Stimulated activated CD8-positive, alpha-beta memory T cell treated with anti-CD3 and anti-CD28 coated beads, Interleukin-15, amount 100 ng/mL, for 48 hours (primary cell): ENCODE measurements around the gene ACTL7A.
"Not testable (repeated sequence)": the region's sequence is repeated elsewhere in the genome, so short reads cannot be mapped to it uniquely, and the experiment has no call there.

ENCODE experiments used
- DNase-seq, 2 donors: peaks; one replicate each; pipeline ENCODE4 v3.0.0-alpha.2; 2020; ENCODE audit warnings: low read depth in 2 of 2

The ACTL7A gene

DNA sequence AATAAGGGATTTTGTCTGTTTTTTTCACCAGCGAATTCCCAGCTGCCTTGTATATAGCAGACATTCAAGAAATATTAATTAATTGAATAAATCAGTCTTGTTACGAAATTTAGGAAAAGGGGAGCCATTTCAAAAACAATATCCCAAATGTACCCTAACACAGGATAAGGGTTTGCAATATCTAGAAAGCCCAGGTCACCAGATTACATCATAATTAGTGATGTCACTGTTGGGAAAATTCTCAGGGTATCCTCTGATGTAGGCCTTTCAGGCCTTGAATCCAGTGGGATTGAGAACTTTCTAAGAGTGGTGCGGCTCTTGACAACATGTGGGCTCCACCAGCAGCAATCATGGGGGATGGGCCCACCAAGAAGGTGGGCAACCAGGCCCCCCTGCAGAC is at the start of gene ACTL7A:
TSS of gene ACTL7A (plus strand) at position 270 of the 400 bp plus-strand sequence. CDS start at position 327, 57 bp downstream.
- DNase-seq = no peak

DNA sequence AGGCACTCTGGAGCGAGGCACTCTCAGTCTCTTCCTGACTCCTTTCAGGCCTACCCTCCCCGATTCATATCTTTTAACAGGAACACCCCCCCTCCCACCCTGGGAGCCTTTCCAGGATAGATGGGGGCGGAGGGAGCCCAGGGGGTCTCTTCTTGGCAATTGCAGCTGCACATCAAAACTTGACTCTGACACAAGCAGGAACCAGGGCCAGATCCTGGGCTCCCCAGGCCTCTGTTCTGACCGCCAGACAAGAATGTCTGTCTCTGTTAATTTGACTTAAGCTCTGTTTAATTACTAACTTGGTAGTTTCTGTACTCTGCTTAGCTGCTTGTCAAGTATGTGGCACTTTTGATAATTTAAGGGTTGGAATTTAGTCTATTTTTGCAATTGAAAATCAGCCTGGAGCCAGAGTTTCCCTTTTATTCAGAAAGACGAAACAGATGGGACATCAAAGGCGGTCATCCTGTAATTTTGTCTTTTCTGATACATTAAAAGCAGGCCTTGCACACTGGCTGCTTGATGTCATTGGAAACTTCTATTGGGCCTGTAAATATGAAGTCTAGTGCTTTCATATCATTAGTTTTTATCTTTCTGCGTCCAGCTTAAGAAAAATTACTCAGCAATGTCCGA is 49.6 kb upstream of the ACTL7A start:
- DNase-seq = no peak

GRCh38 chr9:108813951-108814601 is 48.0 kb upstream of the ACTL7A start:
- DNase-seq = no peak

DNA sequence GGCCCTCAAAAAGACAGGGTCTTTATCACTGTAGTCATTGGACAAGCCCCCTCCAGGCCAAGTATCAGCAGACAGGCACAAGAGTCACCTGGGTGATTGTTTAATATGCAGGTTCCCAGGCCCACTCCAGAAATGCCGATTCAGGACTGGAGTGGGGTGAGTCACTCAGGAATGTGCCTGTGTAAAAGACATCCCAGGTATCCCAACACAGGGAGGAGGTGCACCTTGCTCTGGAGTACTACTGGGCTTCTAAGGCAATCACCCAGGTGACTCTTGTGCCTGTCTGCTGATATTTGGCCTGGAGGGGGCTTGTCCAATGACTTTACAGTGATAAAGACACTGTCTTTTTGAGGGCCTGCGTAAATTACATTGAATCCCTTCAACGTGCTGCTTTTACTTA is 46.9 kb upstream of the ACTL7A start:
- no peak for DNase-seq

- DNase-seq = no peak
Measured at GRCh38 chr9:108816037-108816436, 46.0 kb upstream of the ACTL7A start.

- no peak for DNase-seq
Measured at GRCh38 chr9:108823829-108824228, 38.2 kb upstream of the ACTL7A start.

DNA sequence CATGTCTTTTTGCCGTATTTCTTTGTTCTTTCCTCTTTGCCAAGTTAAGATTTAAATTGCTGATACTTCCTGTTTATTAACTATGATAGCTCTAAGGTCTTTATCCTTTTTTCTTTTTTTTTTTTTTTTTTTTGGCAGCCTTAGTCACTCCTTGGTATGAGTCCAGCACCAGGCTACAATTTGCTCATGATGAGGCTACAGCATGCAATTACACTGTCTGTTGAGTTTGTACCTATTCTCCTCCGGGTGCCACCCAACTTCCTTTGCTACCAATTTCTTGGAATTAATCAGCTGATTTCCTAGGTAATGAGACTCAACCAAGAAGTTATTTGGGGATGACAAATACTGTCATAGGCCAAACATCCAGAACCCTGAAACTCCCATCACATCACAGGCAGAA is 31.8 kb upstream of the ACTL7A start:
- no peak for DNase-seq

DNA sequence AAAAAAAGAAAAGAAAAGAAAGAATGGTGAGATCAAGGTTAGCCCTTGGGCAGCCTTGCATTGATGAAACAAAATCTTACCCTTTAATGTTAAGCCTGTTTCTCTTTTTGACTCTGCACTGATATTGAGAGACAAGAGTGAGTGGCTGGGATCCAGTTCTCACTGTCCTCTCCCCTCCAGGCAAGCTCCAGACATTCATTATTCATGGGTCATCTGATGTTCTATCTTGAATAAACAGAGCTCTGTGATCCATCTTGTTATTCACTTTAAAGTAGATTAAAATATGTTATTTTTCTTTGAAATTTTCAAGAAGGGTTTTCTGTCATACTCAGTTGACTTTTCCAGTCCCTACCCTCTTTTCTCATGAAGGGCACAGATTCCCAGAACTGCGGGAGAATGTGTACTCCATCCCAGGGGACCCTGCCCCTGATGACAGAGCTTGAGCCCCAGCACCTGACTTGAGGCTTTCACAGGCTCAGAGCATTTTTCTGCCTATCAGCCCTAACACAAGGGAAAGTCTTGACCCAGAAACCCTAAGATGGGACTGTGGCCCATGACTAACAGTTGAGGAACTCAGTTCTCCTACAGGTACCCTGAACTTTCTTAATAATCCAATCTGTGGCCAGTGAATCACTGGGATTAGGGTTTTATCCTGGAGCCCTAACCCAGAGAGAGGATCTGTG is 30.4 kb upstream of the ACTL7A start:
- no peak for DNase-seq

DNA sequence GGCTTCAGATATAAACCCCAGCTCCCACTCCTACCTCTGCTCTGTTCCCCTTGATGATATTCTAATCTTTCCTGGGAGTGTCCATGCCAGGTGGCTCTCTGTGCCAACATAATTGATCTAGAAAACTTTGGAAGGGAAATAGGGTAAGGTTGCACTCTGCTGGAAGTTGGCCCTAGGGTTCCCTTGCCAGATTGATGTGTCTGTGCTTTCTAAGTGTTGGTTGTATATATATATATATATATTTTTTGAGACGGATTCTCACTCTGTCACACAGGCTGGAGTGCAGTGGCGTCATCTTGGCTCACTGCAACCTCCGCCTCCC is 29.9 kb upstream of the ACTL7A start:
- no peak for DNase-seq

DNA sequence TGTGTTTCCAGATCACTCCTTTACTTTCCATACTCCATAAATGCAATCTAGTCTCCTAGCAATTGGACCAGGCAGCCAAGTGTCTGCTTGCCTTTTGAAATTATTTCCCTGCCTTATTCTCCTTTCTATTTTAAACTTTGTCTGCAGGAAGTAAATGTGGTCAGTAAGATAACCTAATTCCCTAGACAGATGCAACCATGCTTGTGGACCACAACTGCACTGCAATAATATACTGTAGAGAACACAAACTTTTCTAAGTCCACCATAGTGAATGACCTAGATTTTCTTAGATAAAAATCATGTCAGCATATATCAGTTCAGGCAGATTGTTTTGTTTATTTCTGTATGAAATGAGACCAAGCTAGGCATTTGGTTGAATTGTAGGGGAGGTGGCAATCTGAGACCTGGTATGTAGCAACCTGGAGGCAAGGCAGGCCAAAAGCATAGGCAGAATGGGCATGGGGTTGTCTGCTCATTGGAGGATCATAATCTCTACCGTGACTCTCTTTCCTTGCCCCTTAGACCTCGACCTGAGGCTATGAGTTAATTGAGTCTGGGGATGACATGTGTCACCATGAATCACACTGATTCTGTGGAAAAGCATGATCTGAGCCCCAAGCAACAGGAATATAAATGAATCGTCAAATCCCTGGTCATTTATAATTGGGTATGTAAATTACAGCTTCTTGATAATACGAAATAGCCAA is 27.0 kb upstream of the ACTL7A start:
- no peak for DNase-seq

GRCh38 chr9:108835831-108836230 is 26.2 kb upstream of the ACTL7A start:
- no peak for DNase-seq

DNA sequence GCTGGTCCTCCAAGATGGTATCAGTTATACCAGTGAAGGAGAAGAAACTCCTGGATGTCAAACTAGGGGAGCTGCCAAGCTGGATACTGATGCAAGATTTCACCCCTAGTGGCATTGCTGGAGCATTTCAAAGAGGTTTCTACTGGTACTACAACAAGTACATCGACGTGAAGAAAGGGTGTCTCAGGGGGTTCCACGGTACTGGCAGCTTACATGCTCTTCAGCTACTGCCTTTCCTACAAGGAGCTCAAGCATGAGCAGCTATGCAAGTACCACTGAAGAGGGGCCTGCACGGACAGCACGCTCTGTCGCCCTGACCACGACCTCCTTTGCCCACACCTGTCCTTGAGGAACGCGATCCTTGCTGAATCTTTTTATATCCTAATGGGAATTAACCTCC is 25.7 kb upstream of the ACTL7A start:
- no peak for DNase-seq

DNA sequence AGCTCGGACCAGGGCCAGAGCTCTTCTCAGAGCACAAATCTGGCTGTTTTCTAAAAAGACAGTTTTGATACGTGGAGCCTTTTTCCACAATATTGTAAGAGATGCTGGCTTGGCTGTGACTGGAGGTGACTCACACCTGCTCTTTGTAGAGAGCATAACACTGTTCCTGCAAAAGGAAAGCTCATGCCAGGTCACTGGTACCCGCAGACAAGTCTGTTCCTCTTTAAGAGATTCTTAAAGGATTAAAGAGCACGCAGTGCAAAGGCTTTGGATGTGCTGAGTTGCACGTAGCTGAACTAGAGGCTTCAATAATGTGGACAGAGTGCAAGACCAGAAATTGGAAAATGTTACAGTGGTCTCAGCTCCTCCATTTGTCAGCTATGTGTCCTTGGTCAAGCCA is 25.3 kb upstream of the ACTL7A start:
- DNase-seq = no peak

DNA sequence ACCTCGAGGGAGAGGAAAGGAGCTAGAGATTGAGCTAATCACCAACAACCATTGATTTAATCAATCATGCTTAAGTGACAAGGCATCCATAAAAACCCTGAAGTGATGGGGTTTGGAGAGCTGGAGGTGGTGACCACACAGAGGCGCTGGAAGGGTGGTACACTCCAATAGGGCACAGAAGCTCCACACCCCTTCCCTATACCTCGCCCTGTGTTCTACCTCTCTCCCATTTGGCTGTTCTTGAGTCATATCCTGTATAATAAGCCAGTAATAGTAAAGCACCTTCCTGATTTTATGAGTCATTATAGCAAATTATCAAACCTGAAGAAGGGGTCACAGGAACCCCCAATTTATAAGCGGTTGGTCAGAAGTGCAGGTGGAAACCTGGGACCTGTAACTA is 24.5 kb upstream of the ACTL7A start:
- DNase-seq = no peak

DNA sequence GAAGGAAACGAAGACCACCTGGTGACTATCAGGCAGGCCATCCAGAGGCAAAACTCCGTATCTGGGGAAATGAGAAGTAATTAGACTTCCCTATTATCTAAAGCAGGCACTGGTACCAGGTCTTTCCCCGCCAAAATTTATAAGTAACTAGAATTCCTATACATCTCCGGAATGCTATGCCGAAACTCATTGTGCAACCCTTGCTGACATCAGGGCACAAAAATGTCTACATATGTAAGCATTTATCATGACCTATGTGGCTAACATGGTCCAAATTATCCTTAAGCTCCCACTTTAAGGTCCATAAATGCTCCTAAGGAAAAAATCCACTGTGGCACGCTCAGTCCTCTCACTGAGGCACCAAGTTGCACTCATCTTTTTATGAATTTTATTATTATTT is 24.0 kb upstream of the ACTL7A start:
- DNase-seq = no peak

DNA sequence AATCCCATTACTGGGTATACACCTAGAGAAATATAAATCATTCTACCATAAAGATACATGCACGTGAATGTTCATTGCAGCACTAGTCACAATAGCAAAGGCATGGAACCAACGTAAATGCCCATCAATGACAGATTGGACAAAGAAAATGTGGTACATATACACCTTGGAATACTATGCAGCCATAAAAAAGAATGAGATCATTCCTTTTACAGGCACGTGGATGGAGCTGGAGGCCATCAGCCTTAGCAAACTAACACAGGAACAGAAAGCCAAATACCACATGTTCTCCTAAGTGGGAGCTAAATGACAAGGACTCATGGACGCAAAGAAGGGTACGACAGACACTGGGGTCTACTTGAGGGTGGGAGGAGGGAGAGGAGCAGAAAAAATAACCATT is 22.5 kb upstream of the ACTL7A start:
- DNase-seq = not testable (repeated sequence)

GRCh38 chr9:108842610-108843295 is 19.3 kb upstream of the ACTL7A start:
- DNase-seq = no peak

DNA sequence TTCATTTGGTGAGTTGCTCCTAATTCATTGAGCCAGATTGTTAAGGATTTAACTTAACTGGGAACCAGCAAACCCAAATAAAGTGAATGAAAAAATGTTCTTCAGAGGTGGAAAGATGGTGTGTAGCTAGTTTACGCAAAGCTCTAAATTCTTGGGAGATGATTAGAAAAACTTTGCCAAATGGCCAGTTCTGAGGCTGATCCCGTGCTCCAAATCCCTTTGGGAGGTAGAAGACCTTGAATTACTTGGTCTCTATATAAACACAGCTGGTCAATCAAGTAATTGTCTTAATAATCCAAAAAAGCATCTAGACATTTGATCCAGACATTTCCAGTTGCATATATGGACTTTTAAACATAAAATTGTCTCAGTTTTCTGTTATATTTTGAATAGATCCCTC is 17.7 kb upstream of the ACTL7A start:
- DNase-seq = no peak

- DNase-seq = no peak
Measured at GRCh38 chr9:108844856-108845255, 17.2 kb upstream of the ACTL7A start.

GRCh38 chr9:108845507-108845906 is 16.6 kb upstream of the ACTL7A start:
- no peak for DNase-seq

DNA sequence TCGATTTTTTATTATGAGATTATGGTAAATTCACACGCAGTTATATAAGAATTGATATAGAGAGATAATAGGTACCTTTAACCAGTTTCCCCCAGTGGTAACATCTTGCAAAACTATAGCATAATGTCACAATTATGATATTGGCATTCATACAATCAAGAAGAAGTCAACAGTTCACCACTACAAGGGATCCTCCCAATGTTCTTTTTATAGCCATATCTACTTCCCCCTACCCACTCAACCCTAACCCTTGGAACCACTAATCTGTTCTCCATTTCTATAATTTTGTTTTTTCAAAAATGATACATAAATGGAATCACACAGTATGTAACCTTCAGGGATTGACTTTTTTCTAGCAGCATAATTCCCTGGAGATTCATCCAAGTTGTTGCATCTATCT is 16.1 kb upstream of the ACTL7A start:
- DNase-seq = no peak

- DNase-seq = not testable (repeated sequence)
Measured at GRCh38 chr9:108848296-108848695, 13.8 kb upstream of the ACTL7A start.
